OCI-LY7 (cell line): ENCODE results near the gene ZNF628.

Experiments used
- EZH2phosphoT487 ChIP-seq: fragments of 200-600 bp; sonication (generic); IDR thresholded peaks from 2 replicates; pipeline ENCODE4 v1.6.1; 2018; ENCODE audit warnings: low read depth, borderline replicate concordance, mild to moderate bottlenecking, mixed run types, antibody characterized with exemption, low read length, moderate library complexity, mixed read lengths
- TF ChIP-seq, protein P1 (sequence below): fragments of 200-600 bp; sonication (generic); conservative IDR thresholded peaks from 2 replicates; pipeline ENCODE4 v1.5.1; 2014; ENCODE audit warnings: mild to moderate bottlenecking, antibody characterized with exemption, low read length, moderate library complexity, mixed read lengths

DNA sequence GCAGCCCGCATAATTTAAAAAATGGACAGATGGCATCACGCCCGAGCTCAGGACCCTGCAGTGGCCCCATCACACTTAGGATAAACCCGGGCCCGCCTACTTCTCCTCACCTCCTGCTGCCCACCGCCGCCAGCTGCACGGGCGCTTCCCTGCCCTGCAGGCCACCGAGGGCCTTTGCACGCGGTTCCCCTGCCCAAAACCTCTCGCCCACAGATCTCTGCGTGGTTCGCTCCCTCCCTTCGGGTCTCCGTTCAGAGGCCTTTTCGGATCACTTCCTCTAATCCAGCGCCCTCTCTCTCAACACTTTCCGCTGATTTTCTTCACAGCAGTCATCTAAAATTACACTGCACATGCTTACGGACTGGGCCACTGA, 35.1 kb upstream of the ZNF628 start:
- TF ChIP-seq, protein P1, sequence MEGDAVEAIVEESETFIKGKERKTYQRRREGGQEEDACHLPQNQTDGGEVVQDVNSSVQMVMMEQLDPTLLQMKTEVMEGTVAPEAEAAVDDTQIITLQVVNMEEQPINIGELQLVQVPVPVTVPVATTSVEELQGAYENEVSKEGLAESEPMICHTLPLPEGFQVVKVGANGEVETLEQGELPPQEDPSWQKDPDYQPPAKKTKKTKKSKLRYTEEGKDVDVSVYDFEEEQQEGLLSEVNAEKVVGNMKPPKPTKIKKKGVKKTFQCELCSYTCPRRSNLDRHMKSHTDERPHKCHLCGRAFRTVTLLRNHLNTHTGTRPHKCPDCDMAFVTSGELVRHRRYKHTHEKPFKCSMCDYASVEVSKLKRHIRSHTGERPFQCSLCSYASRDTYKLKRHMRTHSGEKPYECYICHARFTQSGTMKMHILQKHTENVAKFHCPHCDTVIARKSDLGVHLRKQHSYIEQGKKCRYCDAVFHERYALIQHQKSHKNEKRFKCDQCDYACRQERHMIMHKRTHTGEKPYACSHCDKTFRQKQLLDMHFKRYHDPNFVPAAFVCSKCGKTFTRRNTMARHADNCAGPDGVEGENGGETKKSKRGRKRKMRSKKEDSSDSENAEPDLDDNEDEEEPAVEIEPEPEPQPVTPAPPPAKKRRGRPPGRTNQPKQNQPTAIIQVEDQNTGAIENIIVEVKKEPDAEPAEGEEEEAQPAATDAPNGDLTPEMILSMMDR: no peak
- no peak for TF ChIP-seq EZH2phosphoT487
